Breast epithelium (tissue), 3 donors: Measurements from ENCODE around the gene RAC2.

Source experiments
- CTCF ChIP-seq, 3 donors: fragments of 450-650 bp; IDR thresholded peaks; one replicate each; pipeline ENCODE4 v1.5.1; 2016 to 2017; ENCODE audit warnings: antibody characterized with exemption in 3 of 3, mild to moderate bottlenecking in 3 of 3, moderate library complexity in 3 of 3
- POLR2AphosphoS5 ChIP-seq, 3 donors: sonication (generic); formaldehyde crosslinking; IDR thresholded peaks; one replicate each; pipeline ENCODE4 v1.6.1; 2017; ENCODE audit warnings: antibody characterized with exemption in 3 of 3

- TF ChIP-seq POLR2AphosphoS5 (IDR thresholded peaks at IDR 0.05) (no peak), CTCF (IDR thresholded peaks at IDR 0.05) (no peak)
Measured at GRCh38 chr22:37209140-37209845, 34.8 kb downstream of the RAC2 start.
